Endothelial cell of umbilical vein (primary cell): Measurements from ENCODE around the gene WDR37. TPM values are rescaled to one million over a fixed set of nuclear protein-coding genes. Genes with fewer than 3 reads are reported as not detected.

Experiments used
- BruUV-seq: library from RNA; stranded (reverse); fragments of 400-500 nt; replicated peaks from 2 replicates; lab custom pipeline; 2021; lab: Mats Ljungman, UMichigan
- CTCF ChIA-PET: fragments of 300-600, 350-600 bp; sonication (Branson Sonifier 250); formaldehyde crosslinking; loops from one replicate; lab custom pipeline; 2021; ENCODE audit warnings: antibody characterized with exemption, inconsistent platforms; lab: Charles Lee
- POLR2A ChIA-PET: fragments of 300-600, 350-600 bp; sonication (Branson Sonifier 250); formaldehyde crosslinking; loops from one replicate; lab custom pipeline; 2021; ENCODE audit warnings: antibody characterized with exemption, inconsistent platforms; lab: Charles Lee
- DNase-seq: peaks from one replicate; pipeline ENCODE4 v3.0.0-alpha.2; 2011; ENCODE audit warnings: low read depth, low spot score
- FAIRE-seq: peaks from 2 replicates; lab custom pipeline; 2011; peaks lifted over from hg19 to GRCh38; lab: Jason Lieb, UNC
- H2AFZ ChIP-seq: 2 replicates; pipeline ENCODE4 v1.6.0; 2012; ENCODE audit warnings: low read depth, low read length, control low read depth, inconsistent platforms
- H3K27ac ChIP-seq: 2 replicates; pipeline ENCODE4 v1.5.1; 2011; ENCODE audit warnings: low read depth, mild to moderate bottlenecking, control low read depth, low read length, moderate library complexity; ENCODE audit not compliant: insufficient read depth
- H3K27me3 ChIP-seq, 2 experiments: 2 replicates each; pipeline versions ENCODE4 v1.6.0 to v1.6.1; 2011; ENCODE audit warnings: low read length in 2 of 2, mixed read lengths in 1 of 2; ENCODE audit not compliant: control insufficient read depth in 2 of 2, insufficient read depth in 2 of 2
- H3K36me3 ChIP-seq, 2 experiments: 2 replicates in 1 of 2; 3 replicates in 1 of 2; pipeline ENCODE4 v1.5.1; 2011; ENCODE audit warnings: low read length in 2 of 2, mild to moderate bottlenecking in 1 of 2, moderate library complexity in 1 of 2; ENCODE audit not compliant: control insufficient read depth in 2 of 2, insufficient read depth in 2 of 2; ENCODE audit errors: extremely low read depth in 1 of 2
- H3K4me1 ChIP-seq: 3 replicates; pipeline ENCODE4 v1.5.1; 2011; ENCODE audit warnings: mild to moderate bottlenecking, low read length; ENCODE audit not compliant: control insufficient read depth, insufficient read depth; ENCODE audit errors: extremely low read depth
- H3K4me2 ChIP-seq: 2 replicates; pipeline ENCODE4 v1.6.1; 2011; ENCODE audit warnings: low read length, control low read depth, mixed read lengths; ENCODE audit not compliant: insufficient read depth
- H3K4me3 ChIP-seq, 3 experiments: fragments of 200-600 bp in 1 of 3; sonication (generic), shearing (Covaris generic) in 1 of 3; replicated peaks in 1 of 3; 2 replicates each; pipeline ENCODE4 v1.5.1; 2011 to 2016; ENCODE audit warnings: control low read depth in 3 of 3, low read length in 3 of 3, mild to moderate bottlenecking in 2 of 3, inconsistent platforms in 1 of 3, low read depth in 1 of 3, moderate library complexity in 1 of 3; ENCODE audit not compliant: insufficient read depth in 1 of 3
- H3K79me2 ChIP-seq: 2 replicates; pipeline ENCODE4 v1.6.0; 2012; ENCODE audit warnings: low read length, inconsistent platforms; ENCODE audit not compliant: control insufficient read depth, insufficient read depth
- H3K9ac ChIP-seq: replicated peaks from 2 replicates; pipeline ENCODE3; 2011; ENCODE audit warnings: low read length, control low read depth; ENCODE audit not compliant: insufficient read depth; ENCODE audit errors: extremely low read depth
- H3K9me1 ChIP-seq: replicated peaks from 3 replicates; pipeline ENCODE4 v1.6.0; 2011; ENCODE audit warnings: mild to moderate bottlenecking, low read length; ENCODE audit not compliant: control insufficient read depth, insufficient read depth; ENCODE audit errors: extremely low read depth
- H3K9me3 ChIP-seq: replicated peaks from 2 replicates; pipeline ENCODE4 v1.5.1; 2012; ENCODE audit warnings: low read length, inconsistent platforms; ENCODE audit not compliant: control insufficient read depth, insufficient read depth
- H4K20me1 ChIP-seq: replicated peaks from 2 replicates; pipeline ENCODE3; 2011; ENCODE audit warnings: mild to moderate bottlenecking, low read length; ENCODE audit not compliant: control insufficient read depth, insufficient read depth; ENCODE audit errors: extremely low read depth
- CTCF ChIP-seq, 2 donors: IDR thresholded peaks; 1 replicate in 1 of 2; 2 replicates in 1 of 2; pipeline ENCODE4 v1.5.1; 2011; ENCODE audit warnings: low read length in 2 of 2, mild to moderate bottlenecking in 2 of 2, moderate library complexity in 2 of 2, control low read depth in 1 of 2, inconsistent platforms in 1 of 2, low read depth in 1 of 2; ENCODE audit not compliant: insufficient read depth in 1 of 2; ENCODE audit errors: extremely low read depth in 1 of 2
- FOS ChIP-seq: IDR thresholded peaks from 2 replicates; pipeline ENCODE4 v1.6.1; 2011; ENCODE audit warnings: mild to moderate bottlenecking, low read length, moderate library complexity, borderline replicate concordance; ENCODE audit not compliant: insufficient read depth
- GATA2 ChIP-seq: IDR thresholded peaks from 2 replicates; pipeline ENCODE4 v1.7.0; 2011; ENCODE audit warnings: low read depth, mild to moderate bottlenecking, moderate library complexity, mixed read lengths, low read length; ENCODE audit not compliant: insufficient read length, insufficient read depth
- JUN ChIP-seq: IDR thresholded peaks from 2 replicates; pipeline ENCODE4 v1.6.1; 2011; ENCODE audit warnings: borderline replicate concordance, low read depth; ENCODE audit not compliant: insufficient read length, insufficient read depth
- MAX ChIP-seq: IDR thresholded peaks from 2 replicates; pipeline ENCODE4 v1.6.1; 2011; ENCODE audit not compliant: insufficient read depth, insufficient read length
- MYC ChIP-seq: IDR thresholded peaks from one replicate; pipeline ENCODE4 v1.6.1; 2011; ENCODE audit warnings: mild to moderate bottlenecking, low read depth, low read length
- POLR2A ChIP-seq: IDR thresholded peaks from 2 replicates; pipeline ENCODE4 v1.6.1; 2012; ENCODE audit warnings: low read depth, mild to moderate bottlenecking, control low read depth, low read length
- POLR2AphosphoS5 ChIP-seq: IDR thresholded peaks from 2 replicates; pipeline ENCODE4 v1.6.1; 2012; ENCODE audit warnings: low read depth, mild to moderate bottlenecking, control low read depth, low read length, moderate library complexity; ENCODE audit not compliant: insufficient read depth
- dilution Hi-C: fragments of 300-500 bp; cut with MboI; formaldehyde crosslinking; loops from one replicate; pipeline ENCODE4 v1.15.0; 2019; ENCODE audit warnings: low sequenced_read_pairs; ENCODE audit not compliant: extremely low pct_ligation_motif_present
- intact Hi-C: fragments of 100-400 bp; cut with micrococcal nuclease; formaldehyde crosslinking; loops from one replicate; pipeline ENCODE4 v1.10.0; 2022
- polyA plus RNA-seq, 4 experiments: library from polyadenylated mRNA; depleted of rRNA in 3 of 4; stranded (reverse) in 3 of 4; unstranded in 1 of 4; fragments of >200 nt; gene quantifications; 2 replicates each; pipeline versions ENCODE4 v1.2.1 to v1.2.3, GENCODE V29; 2011 to 2012; ENCODE audit warnings: missing spikeins in 1 of 4
- total RNA-seq: library from RNA; stranded (reverse); gene quantifications from 2 replicates; pipeline ENCODE4 v1.2.3, GENCODE V29; 2021

WDR37 gene
- total and polyA plus RNA-seq, 2 donors (not counting 3 experiments of a cell fraction or from before 2014, with no cell fraction given): 21.7 to 25.5 TPM

GRCh38 chr10:1085258-1085657 is 29.1 kb downstream of the WDR37 start:
- no peak overlapping the region for H3K27ac ChIP-seq
- dilution Hi-C loops: no loop called here
- H3K9me1 ChIP-seq: no peaks in the 10 kb centered on the region
- H3K36me3 ChIP-seq: peaks cover 8 to 36% of the 10 kb centered on the region in 2 experiments
- H3K9ac ChIP-seq: no peak overlapping the region
- H4K20me1 ChIP-seq: no peaks in the 10 kb centered on the region
- H3K4me1 ChIP-seq: no peaks in the 10 kb centered on the region
- no peak overlapping the region for H3K4me2 ChIP-seq
- H3K79me2 ChIP-seq: peaks cover 1% of the 10 kb centered on the region
- TF ChIP-seq POLR2AphosphoS5 (no peak), MYC (no peak), MAX (no peak), GATA2 (no peak), CTCF (IDR thresholded peaks at IDR 0.05; ENCODE audit: extremely low read depth in 1 of 2, insufficient read depth in 1 of 2, low read depth in 1 of 2, low read length in 2 of 2) (no peak), POLR2A (no peak), JUN (no peak), FOS (no peak)
- CTCF ChIA-PET: interaction anchor here (0.7 kb wide), 1 partner anchor 44 kb away, joined by 3 read pairs; no protein-coding TSS in a partner anchor
- H2AFZ ChIP-seq: no peak overlapping the region
- POLR2A ChIA-PET: no interaction called here
- no TSS peak for BruUV-seq
- no peaks in the 10 kb centered on the region for H3K27me3 ChIP-seq
- no peaks in the 10 kb centered on the region for H3K9me3 ChIP-seq
- DNase-seq (no peak), FAIRE-seq (no peak)
- no peak overlapping the region for H3K4me3 ChIP-seq
- intact Hi-C loops: no loop called here
